ENCODE results near the gene PSMC5. TPM values are rescaled to one million over a fixed set of nuclear protein-coding genes. Genes with fewer than 3 reads are reported as not detected.

Gene PSMC5
- total RNA-seq, 1 donor from 2014 or later: 46.6 TPM

GRCh38 chr17:63821804-63822203 lies 5.4 kb upstream of the PSMC5 start:
- no peak for DNase-seq

DNA sequence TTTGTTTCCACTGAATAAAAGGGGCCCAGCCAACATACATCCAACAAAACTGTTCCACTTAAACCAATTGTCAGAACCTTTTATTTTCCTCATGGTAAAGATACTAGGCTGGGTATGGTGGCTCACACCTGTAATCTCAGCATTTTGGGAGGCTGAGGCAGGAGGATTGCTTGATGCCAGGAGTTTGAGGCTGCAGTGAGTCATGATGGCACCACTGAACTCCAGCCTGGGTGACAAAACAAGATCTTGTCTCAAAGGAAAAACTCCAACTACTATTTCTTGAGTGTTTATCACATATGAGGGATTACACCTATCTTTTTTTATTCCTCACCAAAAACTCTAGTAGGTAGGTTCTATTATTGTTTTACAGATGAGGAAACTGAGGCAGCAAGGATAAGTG lies 4.7 kb upstream of the PSMC5 start:
- DNase-seq: no peak

GRCh38 chr17:63823659-63824331 lies 3.4 kb upstream of the PSMC5 start:
- DNase-seq: no peak

DNA sequence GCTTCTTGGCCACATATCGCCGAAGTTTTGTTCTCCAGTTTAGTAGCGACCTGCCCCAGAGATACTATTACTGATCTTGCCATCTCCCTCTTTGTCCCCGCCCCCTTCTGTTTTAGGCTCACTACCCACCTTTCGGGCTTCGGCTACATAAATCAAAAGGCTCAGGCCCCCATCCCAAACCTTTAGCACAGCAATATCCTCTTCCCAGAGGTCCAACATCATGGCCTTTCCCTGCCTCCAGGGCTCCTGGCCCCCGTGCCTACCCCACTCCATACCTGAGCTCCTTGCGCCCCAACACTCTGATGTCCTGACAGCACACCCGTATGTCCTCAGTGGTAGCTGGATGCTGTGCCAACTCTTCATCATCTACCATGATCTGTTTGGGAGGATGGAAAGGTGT lies 2.9 kb upstream of the PSMC5 start:
- no peak for DNase-seq

- peak; percentile 61 for DNase-seq
Observed at GRCh38 chr17:63826468-63827001, 696 bp upstream of the PSMC5 start.

GRCh38 chr17:63827801-63828221 lies 580 bp downstream of the PSMC5 start:
- no peak for DNase-seq

DNA sequence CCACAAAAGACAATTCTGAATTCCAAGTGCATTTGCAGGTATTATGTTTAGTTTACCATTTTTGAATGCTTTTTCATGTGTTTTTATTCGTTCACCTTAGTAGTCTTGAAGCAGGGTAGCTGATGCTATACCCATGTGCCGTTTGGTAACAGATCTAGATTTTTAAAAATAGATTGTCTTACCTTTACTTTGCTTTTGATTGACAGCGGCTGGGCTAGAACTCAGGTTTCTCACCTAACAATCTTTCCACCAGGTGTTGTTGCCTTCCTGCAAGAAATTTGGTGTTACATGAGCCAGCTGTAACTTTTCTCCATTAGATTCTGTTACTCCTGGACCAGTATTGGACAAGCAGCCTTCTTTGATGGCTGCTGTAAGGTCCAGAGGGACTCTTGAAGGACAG lies 1.7 kb downstream of the PSMC5 start:
- no peak for DNase-seq

GRCh38 chr17:63830278-63830677 lies 3.0 kb downstream of the PSMC5 start:
- no peak for DNase-seq

- DNase-seq: no peak
Observed at GRCh38 chr17:63830904-63831491, 3.8 kb downstream of the PSMC5 start.

DNA sequence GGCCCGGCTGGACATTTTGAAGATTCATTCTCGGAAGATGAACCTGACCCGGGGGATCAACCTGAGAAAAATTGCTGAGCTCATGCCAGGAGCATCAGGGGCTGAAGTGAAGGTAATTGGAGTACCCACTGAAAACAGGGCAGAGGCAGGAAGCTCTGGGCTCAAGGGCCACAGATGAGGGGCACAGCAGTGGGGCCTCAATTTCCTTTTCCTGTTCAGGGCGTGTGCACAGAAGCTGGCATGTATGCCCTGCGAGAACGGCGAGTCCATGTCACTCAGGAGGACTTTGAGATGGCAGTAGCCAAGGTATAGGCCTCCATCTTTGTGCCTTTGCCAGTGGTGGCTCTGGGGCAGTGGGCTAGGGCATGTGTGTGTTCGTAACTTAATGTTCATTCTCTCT lies 4.3 kb downstream of the PSMC5 start:
- DNase-seq: no peak

DNA sequence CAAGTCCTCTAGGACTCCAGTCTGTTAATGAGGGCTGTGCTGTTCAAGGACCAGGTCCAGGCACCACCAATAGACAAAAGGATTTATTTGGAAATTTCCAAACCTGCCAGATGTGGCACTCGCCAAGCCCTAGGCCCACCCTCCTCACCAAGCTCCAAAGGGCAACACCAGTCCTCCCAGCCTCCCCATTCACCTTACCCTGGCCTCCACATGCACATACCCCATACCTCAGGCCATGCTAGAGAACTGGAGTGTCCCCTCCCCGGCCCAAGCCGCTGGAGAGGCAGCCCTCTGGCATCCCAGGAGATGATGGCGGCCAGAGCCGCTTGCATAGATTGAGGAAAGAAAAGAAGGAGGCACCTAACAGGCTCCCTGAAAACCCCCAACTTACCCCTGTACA lies 4.8 kb downstream of the PSMC5 start:
- no peak for DNase-seq

- no peak for DNase-seq
Observed at GRCh38 chr17:63832455-63832854, 5.2 kb downstream of the PSMC5 start.

GRCh38 chr17:63833026-63833740 lies 6.0 kb downstream of the PSMC5 start:
- no peak for DNase-seq

- DNase-seq: no peak
Observed at GRCh38 chr17:63833741-63834373, 6.6 kb downstream of the PSMC5 start.

DNA sequence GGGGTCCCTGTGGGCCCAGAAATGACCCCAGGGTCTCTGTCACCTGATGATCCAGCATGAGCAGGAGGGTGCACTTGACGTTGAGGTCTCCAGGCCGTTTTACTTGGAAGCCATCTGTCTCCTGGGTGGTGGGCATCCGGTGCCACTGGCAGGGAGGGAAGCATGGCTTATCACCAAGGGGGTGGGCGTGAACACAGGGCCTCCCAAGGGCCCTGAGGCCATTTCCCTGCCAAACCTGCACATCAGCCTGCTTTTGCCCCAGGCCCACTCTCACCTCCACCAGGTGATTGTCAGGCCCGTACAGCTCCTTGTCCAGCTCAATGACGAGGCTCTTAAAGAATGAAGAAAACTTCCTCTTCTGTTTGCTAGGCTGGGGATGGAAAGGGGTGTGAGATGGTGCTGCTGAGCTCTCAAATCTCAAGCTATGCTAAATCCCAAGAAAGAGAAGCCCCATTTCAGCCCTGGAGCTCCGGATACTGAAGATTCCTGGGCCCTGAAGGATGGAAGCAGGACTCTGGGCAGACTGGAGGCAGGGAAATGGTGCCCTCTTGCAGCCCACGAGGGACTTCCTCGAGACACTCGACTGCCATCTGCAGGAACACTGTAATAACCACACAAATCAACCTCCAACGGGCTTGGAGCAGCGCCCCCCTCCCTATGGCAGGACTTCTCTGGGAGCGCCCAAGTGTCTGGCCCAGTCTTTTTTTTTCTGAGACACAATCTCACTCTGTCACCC lies 7.4 kb downstream of the PSMC5 start:
- DNase-seq: peak; percentile 92

DNA sequence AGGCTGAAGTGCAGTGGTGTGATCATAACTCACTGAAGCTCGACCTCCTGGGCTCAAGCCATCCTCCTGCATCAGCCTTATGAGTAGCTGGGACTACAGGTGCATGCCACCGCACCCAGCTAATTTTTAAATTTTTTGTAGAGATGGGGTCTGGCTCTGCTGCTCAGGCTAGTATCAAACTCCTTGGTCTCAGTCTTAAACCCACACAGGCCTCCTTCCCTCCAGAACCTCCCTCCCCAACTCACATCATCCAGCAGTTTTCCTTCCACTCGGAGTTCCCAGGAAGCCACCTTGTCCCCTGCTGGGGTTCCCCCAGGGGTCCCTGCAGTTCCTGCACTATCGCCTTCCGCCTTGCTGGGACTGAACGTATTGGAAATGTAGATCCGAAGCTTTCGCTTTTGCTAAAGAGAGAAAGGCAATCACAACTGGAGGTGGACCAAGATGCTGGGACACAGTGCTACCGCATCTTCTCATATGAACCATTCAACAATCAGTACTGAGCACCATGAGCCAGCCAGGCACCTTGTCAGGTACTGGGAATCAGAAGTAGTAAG lies 8.0 kb downstream of the PSMC5 start:
- DNase-seq: no peak

DNA sequence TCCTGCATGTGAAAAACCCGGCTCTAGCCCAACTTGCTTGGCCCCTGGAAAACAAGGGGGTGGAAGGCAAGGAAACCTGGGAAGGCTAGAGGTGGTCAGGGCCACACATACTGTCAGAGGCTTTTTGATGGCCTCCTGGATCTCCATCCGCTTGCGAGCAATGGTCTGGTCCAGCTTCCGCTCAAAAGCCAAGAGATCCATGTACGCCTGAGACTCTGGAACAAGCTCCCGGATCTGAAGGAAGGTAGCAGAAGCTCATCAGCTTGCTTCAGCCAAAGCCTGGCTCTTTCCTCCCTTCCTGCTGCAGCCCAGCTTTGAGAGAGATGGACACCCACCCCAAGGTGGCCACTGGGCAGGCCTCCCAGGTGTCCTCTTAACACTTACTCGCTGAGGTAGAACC lies 9.6 kb downstream of the PSMC5 start:
- DNase-seq: no peak

DNA sequence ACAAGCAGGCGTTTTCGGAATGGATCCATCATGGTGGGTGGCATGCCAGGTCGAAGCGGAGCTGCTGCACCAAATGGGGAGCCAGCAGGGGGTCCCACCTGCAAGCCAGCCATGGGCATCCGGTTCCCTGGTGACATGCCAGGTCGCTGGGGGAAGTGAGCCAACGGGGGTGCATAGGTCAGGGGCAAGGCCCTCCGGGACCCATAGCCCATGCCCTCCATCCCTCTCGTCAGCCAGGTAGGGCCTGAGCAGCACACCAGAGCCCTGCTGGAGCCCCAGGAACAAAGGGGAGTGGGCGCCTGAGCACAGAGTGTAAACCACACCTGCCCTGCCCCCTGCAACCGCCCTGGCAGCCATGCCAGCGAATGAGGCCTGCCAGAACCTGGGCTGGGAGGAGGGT lies 10.2 kb downstream of the PSMC5 start:
- no peak for DNase-seq

DNA sequence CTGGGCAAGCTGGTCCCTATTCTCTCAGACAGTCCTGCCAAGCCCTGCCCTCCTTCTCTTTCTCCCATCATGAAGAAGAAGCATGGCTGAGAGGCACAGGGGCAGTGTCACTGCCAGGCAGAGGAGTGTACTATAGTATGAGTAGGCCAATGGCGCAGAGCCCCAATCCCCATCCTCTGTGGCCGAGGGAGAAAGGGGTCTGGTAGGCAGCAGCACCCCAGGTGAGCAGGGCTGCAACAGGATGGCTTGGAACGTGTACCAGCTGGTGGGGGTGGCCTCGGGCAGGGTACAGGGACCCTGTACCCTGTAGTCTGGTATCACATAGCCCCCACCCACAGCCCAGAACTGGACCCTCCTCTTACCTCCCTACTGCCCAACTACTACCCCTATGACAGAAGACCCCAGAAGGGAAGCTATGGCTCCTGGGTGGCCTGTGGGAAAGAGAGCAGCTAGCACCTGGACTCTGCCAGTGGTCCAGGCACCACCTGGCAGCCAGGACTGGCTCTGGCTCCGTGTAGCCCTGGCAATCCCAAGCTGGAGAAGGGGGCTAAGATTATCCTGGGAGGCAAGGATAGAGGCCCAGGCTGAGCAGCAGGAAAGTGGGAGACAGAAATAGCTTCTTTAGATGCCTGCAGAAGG lies 10.8 kb downstream of the PSMC5 start:
- DNase-seq: no peak

DNA sequence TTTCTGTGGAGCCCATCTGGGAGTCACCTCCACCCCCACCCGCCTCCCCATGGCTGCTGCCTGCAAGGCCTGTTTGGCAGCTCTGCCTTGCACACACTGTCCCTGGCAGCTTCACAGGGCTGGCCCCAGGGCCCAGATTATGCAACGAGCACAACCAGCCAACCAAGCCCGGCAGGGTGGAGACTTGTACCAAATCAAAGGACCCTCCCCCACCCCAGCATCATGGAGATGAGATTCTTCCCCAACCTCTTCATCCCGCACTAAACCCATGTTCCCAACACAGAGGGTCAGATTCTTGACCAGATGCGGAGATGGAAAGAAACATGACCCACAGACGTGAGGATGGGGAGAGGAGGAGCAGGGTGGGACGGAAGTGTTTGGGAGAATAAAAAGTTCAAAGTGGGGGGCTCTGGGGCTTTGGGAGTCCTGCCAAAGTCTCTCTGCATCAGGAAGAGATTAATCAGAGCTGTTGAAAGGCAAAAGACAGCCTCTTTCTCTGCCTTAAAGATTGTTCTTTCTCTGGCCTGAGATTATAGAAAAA lies 11.5 kb downstream of the PSMC5 start:
- DNase-seq: no peak

DNA sequence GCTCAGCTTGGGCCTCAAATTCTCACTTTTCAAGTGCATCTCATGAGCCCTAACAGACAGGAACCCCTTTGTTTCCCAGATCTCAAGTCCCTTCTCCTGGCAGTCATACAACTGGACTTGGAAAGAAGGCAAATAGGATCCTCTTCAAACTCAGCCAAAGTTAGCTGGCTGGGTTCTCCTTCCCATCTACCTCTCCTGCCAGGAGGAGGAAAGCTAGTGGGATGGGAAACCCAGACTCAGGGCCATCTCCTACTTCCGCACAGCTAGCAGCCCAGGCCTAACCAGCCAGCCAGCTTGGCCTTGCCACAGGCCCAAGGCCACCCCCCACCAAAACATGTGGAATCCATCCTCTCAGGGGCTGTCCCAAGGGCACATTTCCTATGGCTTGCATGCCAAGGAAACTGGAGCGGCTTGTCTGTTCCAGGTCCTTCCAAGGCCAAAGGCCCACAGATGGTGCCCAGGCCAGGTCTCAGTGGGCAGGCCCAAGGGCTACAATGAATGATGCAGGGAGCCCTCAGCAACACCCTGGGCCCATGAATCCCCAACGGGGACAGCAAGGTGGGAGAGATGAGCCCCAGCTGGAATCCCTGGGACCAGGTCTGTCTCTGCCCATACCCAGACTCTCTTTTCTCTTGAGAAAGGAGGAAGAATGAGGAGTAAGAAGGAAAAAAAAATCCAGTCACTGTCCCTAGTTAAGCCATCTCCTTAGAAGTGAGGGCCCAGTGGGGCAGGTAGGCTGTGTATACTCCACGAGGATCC lies 13.5 kb downstream of the PSMC5 start:
- no peak for DNase-seq
